Right ventricle myocardium inferior (tissue), 1 donor: ENCODE results near the gene TADA3. TPM values are rescaled to one million over a fixed set of nuclear protein-coding genes. Genes with fewer than 3 reads are reported as not detected.

ENCODE experiments used
- ATAC-seq: fragments of 200-7000 bp; cut with Tn5 transposase; one replicate; pipeline ENCODE4 v1.9.1; 2020; ENCODE audit warnings: mild to moderate bottlenecking, moderate library complexity
- DNase-seq: peaks from one replicate; pipeline ENCODE4 v3.0.0; 2021; ENCODE audit errors: missing footprints
- intact Hi-C: fragments of 100-400 bp; cut with DNase I; formaldehyde crosslinking; loops from one replicate; pipeline ENCODE4 v1.11.0; 2022
- long read RNA-seq: library from polyadenylated mRNA; unstranded; transcript quantifications from one replicate; pipeline ENCODE4 v2.0.0, GENCODE V29; 2021
- total RNA-seq: library from RNA; stranded (reverse); fragmentation: NEBNext Ultra II Directional; extraction: Animal tissue kit (Norgen Biotek cat#: 25700); gene quantifications from one replicate; pipeline ENCODE4 v1.2.1, GENCODE V29; 2021
- donor health status: DM: no; HTN: yes; CAD: no; lungs with severe emphysema.

TADA3 gene
- total RNA-seq, result 48.4 TPM
- long read RNA-seq, transcript TADA3-201 (9 exons, 2,355 nt), result major isoform, 60 of 70 reads
- long read RNA-seq, partial matches to known transcripts, result 8 of 70 reads
- long read RNA-seq, other reads (novel, unspliced or antisense), result 1 of 70 reads

GRCh38 chr3:9792405-9793160, at the start of gene TADA3, which contains the start of gene ARPC4:
TSS of gene TADA3 (minus strand) at chr3:9792473. CDS start at chr3:9791466, 1,007 bp downstream.
TSS of gene ARPC4 (plus strand) at chr3:9793082. CDS start at chr3:9793122, 40 bp downstream.
- ATAC-seq (peak; percentile 95), DNase-seq (peak; percentile 98)
- intact Hi-C loops, result loop anchor here (2.0 to 5.0 kb wide), 2 partner anchors 44 to 140 kb away; partner anchors contain the start of gene OGG1

GRCh38 chr3:9841015-9841414, 48.7 kb upstream of the TADA3 start:
- intact Hi-C loops, result no loop called here
- ATAC-seq (no peak), DNase-seq (no peak)

- intact Hi-C loops, result no loop called here
- DNase-seq (no peak), ATAC-seq (no peak)
Measured at GRCh38 chr3:9838856-9839255, 46.6 kb upstream of the TADA3 start.

- ATAC-seq (no peak), DNase-seq (no peak)
- intact Hi-C loops, result no loop called here
Measured at GRCh38 chr3:9837701-9838582, 45.7 kb upstream of the TADA3 start.

GRCh38 chr3:9834520-9835380, 42.5 kb upstream of the TADA3 start:
- ATAC-seq (no peak), DNase-seq (no peak)
- intact Hi-C loops, result no loop called here

GRCh38 chr3:9833078-9833477, 40.8 kb upstream of the TADA3 start:
- ATAC-seq (no peak), DNase-seq (no peak)
- intact Hi-C loops, result no loop called here

- intact Hi-C loops, result no loop called here
- DNase-seq (no peak), ATAC-seq (no peak)
Measured at GRCh38 chr3:9831253-9831652, 39.0 kb upstream of the TADA3 start.

GRCh38 chr3:9828801-9829755, 36.8 kb upstream of the TADA3 start:
- intact Hi-C loops, result no loop called here
- ATAC-seq (no peak), DNase-seq (no peak)

GRCh38 chr3:9826815-9827573, 34.7 kb upstream of the TADA3 start:
- DNase-seq (no peak), ATAC-seq (no peak)
- intact Hi-C loops, result no loop called here

- intact Hi-C loops, result no loop called here
Measured at GRCh38 chr3:9825451-9826040, 33.3 kb upstream of the TADA3 start.

GRCh38 chr3:9820946-9821345, 28.7 kb upstream of the TADA3 start:
- DNase-seq, result no peak
- intact Hi-C loops, result no loop called here
- peak; percentile 38 for ATAC-seq

More at GRCh38 chr3:9825451-9826040, 33.3 kb upstream of the TADA3 start:
- no peak for DNase-seq
- no peak for ATAC-seq

GRCh38 chr3:9820543-9820942, 28.3 kb upstream of the TADA3 start:
- no peak for DNase-seq
- ATAC-seq, result no peak
- intact Hi-C loops, result no loop called here

- ATAC-seq (no peak), DNase-seq (no peak)
- intact Hi-C loops, result no loop called here
Measured at GRCh38 chr3:9818666-9819335, 26.5 kb upstream of the TADA3 start.

- DNase-seq (no peak), ATAC-seq (no peak)
- intact Hi-C loops, result no loop called here
Measured at GRCh38 chr3:9817436-9817835, 25.2 kb upstream of the TADA3 start.

- ATAC-seq, result no peak
- intact Hi-C loops, result no loop called here
- DNase-seq, result no peak
Measured at GRCh38 chr3:9815986-9816385, 23.7 kb upstream of the TADA3 start.

- ATAC-seq, result no peak
- intact Hi-C loops, result no loop called here
Measured at GRCh38 chr3:9812870-9813483, 20.7 kb upstream of the TADA3 start.

More at GRCh38 chr3:9812870-9813483, 20.7 kb upstream of the TADA3 start:
- DNase-seq, result no peak
